ENCODE results near the gene BRINP2.
A peak's percentile ranks its signal among the peaks of the same experiment; 100 is the strongest.

The BRINP2 gene

DNA sequence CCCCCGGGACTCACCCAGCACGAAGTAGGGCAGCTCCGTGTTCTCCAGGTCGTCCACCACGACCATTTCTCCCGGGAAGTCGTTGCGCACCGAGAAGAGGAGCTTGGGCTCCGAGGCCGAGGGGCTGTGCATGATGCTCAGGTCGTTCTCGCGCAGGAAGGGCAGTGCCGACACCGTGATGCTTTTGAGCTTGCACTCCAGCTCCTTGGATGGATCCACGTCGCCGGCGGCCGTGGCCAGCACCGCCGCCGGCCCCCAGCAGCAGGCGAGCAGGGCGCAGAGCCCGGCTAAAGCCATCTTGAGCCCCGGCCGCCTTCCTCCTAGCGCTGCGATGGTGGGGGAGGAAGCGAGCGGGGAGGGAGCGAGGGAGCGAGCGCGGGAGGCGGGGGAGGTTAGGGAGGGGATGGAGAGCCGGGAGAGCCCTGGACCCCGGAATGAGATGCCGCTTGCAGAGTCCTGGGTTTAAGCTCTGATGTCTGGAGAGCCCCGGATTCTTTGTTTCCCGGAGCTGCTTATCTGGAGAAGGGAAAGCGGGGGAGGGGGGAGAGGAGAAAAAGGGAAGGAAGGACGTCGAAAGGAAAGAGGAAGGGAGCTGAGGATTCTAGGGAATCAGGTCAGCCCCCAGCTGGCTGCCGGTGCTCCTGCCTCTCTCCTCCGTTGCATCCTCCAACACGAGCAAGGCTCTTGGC is 6.2 kb upstream of the BRINP2 start, which contains the start of gene ASTN1:
Gene ASTN1, minus strand, starts transcription at position 333 of the 689 bp plus-strand sequence. Its CDS starts 36 bp downstream, at position 297.
- DNase-seq: peak in 34 of 56 donors; percentile 17 to 82 (median 42)

DNA sequence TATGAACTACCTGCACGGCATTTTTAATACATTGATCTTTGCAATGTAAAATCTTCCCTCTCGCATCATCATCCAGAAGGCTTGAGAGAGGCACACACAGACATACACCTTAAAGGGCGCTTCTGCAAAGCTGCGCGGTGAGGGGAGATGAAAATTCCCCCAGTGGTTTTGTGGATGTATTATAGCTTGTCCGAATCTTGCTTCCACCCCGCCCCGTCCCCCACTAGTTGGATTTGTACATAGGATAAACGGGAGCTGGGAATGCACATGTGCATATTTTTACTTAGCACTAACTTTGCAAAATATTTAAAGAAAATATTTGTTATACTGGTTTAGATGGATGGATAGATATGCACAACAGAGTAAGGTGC is 5.7 kb upstream of the BRINP2 start:
- peak in 2 of 56 donors; percentile 39 to 49 for DNase-seq

DNA sequence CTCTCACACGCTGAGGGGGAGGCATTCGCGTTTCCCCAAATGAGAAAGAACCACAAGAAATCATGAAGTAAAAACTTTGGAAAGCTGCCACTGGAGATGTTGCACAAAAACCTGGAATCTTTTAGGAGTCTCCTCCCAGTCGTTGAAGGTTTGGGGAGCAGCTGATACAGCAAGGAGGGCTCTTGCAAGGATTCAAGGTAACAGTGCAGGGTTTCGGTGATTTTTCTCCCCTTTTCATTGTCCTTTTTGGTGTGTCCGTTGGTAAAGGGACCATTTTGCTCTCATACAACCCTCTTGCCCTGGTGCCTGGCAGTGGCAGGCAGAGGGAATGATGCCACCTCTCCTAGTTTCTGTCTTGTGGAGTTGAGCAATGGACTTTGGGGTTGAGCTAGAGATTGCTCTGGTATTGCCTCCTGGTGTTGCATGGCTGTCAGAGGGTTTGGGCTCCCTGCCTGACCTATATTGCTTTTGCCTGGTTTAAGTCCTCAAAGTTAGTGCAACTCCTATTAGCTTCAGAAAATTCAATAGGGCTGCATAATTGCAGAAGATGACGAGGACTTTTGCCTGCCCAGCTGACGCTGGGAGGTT is 872 bp downstream of the BRINP2 start:
- peak in 1 of 56 donors; percentile 3 for DNase-seq

DNA sequence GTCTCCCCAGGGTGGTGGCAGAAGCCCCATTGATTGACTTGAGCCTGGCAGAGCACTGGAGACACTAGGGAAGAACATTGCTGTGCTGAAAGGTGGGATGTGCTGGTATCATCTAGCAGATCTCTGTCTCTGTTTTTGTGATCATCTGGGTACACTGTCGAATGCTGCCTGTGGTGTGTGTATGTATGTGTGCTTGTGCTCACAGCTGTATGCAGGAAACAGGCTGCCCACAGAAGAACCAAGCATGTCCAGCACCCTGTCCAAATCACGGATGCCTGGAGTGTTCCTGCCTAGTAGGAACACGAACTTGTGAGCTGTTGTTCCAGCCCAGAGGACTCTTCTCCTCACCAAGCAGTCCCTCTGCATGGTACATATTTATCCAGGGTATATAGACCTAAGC is 1.5 kb downstream of the BRINP2 start:
- peak in 2 of 56 donors; percentile 23 to 24 for DNase-seq

DNA sequence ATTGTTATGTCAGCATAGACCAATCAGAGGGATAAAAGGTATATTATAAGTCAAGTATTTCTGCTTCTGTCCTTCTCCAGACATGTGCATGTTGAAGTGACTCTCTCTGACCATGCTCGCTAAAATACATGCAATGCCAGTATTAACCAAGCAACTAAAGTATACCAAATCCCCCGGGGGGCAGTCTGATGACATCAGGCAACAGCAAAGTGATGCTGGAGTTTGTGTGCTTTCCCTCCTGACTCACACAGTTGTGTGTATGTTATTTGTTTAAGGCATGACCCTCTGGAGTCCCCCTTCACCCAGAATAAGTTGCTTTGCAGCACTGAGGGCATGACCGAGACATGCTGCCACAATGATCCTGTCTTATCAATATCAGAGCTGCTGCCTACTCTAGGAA is 2.1 kb downstream of the BRINP2 start:
- no peak for DNase-seq

DNA sequence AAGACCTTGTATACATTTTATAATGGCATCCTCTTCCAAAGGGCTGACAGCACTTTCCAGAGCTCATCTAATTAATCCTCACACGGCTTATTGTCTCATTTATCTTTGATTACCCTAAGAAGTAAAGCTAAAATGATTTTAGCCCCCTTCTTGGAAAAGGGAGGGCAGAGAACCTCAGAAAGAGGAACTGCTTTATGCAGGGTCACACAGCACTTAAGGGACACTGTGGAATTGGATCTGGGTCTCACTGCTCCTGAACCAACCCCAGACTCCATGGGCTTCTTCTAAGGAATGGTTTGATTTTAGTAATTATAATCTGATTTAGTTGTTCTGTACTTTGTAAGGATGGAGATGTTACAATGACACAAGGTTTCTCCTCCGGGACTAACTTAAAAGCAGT is 3.2 kb downstream of the BRINP2 start:
- no peak for DNase-seq

DNA sequence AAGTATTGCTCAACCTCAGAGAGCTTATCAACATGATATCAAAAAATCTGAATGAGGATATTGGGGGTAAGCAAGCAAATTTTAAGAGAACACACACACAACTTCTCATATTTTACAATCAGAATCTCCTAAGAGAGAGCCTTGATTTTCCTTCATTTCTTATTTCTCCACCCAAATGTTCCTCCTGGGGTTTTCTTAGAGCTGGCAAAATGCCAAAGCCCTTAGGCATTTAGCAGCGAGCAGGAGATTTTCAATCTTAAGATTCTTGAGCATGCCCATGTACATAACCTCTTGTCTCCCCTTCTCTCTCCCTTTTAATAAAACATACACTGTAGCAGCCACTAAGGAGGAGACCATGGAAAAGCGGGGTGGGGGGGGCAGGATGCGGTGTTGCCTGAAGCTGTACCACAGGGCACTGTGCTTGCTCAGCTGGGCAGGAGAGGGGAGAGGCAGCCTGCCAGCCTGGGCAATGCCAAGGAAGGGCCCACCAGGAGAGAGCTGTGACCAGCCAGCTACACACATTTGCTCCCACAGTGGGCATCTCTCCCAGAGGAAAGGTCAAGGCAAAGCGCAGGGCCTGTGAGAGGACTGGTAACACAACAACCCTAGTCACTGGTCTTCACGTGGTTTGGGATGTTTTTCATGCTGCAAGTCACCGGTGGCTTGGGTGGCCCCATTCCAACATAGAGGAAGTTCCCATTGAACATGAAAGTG is 4.3 kb downstream of the BRINP2 start:
- peak in 41 of 56 donors; percentile 9 to 81 (median 48) for DNase-seq

DNA sequence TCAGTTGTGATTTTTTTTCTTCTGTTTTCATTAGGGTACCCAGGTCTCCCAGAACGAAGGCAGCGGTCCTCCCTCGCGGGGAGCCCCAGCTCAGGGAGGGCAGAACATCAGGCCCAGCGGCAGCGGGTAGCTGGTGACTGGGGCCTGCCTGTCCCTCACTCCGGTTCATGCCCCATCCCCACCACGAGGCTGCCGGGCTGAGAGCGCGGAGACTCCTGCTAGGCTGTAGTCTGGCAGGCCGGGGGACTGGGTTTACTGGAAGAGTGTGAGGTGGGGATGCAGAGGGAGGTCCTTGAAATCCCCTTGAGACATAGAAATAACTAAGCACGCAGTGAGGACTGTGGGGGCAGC is 10.5 kb downstream of the BRINP2 start:
- peak in 7 of 56 donors; percentile 21 to 75 (median 55) for DNase-seq

DNA sequence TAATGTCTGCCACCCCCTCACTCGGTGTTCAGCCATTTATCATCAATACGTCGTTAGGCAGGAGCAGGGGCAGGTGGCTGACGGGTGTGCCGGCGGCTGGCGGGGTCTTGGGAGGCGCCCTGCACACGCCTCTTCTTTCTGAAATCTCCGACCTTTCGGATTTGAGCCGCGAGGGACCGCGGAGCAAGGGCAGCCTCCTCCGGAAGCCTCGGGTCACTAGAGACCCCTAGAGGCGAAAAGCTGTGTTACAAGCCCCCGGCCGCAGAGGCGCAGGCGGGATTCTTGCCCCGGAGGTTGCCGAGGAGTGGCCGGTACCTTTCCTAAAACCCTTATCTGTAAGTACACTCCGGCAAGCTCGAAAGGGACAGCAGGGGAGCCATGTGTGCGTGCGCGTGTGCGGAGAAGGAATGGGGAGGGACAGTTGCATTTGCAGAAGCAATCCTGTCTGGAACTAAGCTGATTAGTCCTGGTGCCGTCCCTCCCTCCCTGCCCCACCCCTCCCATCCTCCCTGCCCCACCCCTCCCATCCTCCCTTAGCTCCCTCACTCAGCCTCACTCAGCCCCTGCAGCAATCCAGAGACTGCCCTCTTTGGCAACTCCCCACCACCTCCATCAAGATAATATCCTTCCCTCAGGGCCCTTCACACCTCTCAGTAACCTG is 11.0 kb downstream of the BRINP2 start:
- peak in 48 of 56 donors; percentile 15 to 76 (median 51) for DNase-seq

DNA sequence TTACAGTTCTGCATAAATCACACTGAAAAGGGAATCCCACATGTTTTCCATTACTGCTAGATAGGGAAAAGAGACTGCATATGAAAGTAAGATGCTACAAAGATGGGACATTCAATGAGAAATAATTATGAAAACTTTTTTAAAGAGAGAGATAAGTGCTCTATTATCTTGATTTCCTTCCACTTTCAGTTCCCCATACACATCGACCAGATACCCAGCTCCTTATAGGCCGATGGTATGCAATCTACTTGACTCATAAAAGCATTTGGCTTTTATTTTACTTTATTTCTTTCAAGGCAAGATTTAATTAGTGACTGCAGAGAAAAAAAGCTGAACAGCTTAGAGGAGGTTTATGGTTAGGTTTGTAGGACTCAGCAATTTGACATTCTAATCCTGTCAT is 13.1 kb downstream of the BRINP2 start:
- no peak for DNase-seq

DNA sequence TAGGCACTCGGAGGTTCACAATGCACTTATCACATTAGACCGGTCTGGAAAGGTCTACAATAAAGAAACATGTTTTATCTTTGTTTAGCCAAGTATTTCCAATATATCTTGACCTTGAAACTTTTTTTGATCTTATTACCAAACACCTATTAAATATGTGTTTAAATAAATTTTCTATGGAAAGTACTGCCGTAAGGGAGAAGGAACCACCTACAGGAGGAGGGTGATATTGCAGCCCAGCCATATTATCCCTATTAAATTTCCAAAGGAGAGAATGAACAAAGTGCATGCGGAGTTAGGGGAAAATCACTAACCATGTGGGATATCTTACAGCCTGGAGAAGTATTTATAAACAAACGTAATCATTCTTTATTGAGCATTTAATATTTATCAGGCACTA is 14.5 kb downstream of the BRINP2 start:
- no peak for DNase-seq

DNA sequence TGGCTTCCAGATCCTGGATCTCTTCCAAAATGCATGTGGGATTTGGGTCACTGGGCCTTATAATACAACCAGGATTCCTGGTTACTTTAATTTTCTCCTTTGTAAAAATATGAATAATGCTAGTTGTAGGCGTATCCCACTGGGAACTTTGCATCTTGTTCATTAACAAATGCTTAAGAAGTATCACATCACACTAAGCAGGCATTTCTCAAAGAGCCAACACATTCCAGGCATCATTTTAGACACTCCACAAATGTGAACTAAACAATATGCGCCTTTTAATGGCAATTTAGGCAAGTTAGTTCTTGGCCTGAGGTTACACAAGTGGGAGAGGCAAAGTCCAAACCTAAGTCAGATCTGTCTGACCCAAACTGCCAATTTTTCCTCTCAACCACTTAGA is 15.9 kb downstream of the BRINP2 start:
- no peak for DNase-seq

DNA sequence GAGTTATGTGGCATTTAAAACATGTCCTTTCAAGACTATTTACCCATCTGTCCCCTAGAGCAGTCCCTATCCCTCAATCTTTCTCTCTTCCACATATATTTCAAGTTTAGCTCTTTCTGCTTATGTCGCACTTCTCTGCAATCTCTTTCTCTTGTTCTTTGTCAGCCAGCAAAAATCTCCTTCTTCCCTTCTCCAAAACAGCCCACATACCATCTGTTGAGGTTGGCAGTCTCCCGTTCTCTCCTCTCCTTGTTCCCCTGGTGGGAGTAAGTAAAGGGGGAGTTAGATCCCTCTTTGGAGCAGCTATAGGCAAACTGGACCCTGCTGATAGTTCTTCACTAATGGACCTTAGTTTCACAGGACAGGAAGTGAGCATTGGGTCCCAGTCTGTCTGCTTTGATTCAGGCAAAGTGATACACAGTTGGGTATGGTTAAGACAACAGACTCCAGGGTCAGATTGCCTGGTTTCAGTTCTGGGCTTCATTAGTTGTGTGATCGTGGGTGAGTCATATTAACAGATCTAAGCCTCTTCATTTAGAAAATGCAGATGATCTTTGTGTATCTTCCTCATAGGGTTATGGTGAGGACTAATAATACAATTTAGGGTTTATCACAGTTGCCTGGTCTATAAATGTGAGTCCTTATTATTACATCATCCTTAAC is 19.7 kb downstream of the BRINP2 start:
- peak in 3 of 56 donors; percentile 10 to 24 (median 22) for DNase-seq

DNA sequence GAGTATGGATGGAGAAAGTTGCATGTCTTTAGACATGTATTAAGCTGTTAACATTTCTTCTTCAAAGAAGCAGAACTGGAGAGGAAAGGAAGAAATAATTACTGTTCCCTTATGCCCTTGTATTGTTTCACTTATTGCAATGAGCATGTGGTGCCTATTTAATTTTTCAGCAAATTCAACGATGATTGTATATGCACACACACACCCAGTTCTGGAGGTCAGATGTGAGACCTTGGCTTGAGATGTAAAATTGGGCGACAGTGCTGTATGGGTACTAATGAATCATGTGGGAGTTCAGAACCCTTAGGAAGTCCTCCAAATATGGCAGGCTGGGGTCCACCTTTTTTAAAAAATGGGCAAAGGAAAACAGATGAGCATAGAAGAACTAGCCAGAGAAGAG is 27.5 kb downstream of the BRINP2 start:
- DNase-seq: no peak

DNA sequence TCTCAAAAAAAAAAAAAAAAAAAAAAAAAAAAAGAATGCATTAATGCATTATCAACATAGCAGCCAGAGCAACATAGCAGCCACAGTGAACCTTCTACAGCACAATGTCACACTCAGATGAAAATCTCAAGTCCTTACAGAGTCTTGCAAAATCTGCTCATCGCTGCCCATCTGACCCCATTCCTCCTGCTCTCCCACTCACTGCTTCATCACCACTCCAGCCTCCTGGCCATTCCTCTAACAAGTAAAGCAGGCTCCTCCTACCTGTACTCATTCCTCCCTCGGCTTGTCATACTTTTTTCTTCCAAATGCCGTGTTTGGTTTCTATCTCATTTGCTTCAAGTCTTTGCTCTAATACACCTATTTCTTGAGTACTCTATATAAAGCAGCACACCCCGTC is 29.5 kb downstream of the BRINP2 start:
- no peak for DNase-seq

DNA sequence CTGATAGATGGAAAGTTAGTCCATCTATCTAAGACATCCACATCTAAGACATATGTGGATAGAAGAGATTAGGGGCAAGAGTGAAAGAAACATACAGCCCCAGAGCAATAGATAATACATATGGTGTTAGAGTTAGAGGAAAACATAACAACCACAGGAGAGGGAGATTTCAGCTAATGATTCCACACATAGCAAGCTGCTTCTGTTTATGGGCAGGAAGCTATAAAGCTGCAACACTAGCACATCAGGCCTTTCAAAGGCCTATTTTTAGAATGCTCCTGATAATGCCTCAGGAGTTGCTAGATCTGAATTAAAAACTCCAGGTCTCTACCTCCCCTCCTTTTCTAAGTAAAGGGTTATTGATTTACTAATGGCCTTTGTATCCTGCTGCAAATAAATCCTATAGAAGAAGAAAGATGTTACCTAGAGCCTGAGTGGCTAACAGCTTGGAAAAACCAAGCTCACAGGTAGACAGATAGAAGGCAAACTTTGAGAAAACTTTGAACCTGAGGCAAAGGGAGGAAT is 36.1 kb downstream of the BRINP2 start:
- no peak for DNase-seq

DNA sequence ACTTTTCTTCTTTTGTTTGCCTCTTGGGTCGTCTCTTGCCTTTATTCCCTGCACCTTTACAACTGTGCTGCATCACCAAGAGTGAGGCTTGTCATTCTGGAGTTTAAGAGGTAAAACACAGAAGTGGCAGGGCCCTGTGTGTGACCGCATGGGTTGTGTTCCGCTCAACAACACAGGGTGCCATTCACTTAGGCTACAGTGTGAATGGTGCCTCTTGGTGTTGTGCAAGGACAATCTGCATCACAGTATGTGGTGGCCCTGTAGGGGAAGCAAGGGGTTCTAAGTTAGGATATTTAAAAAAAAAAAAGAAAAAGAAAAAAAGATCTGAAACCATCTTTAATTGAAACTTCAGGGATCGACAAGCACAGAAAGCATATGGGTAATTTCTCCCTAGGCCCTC is 38.2 kb downstream of the BRINP2 start:
- DNase-seq: no peak

DNA sequence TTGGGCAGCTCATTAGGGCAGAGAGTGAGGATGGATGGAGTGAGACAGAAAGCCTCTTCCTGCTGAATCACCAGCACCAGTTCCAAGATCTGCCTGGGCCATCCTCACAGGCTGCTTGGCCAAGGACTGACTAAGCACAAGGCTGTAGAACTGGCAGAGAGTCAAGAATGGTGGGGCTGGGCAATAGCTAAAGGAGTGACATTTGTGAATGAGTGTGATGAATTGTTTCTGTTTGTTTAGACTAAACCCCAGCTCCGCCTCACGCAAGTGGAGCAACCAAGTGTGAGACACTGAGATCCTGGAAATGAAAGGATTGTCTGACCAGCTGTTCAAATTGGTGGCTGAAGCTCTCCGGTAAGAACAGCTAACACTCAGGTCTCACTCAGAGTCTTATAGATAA is 38.6 kb downstream of the BRINP2 start:
- DNase-seq: peak in 45 of 56 donors; percentile 6 to 91 (median 49)

DNA sequence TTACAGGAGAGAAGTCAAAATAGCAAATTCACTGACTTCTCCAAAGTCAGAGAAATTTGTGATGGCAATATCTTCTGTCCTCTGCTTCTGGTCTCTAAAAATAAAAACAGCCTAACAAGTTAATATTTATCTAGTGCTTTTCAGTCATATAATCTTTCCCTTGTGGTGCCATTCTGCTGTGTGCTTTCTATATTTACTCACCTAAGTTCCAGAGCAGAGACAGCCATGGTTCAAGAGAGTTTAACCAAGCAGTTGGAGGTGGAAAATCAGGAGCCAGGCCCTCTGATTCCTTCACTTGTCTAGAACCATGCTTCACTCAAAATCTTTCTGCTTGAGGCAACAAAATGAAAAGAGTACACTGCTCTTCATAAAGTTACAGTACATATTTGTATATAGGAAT is 39.3 kb downstream of the BRINP2 start:
- DNase-seq: no peak

DNA sequence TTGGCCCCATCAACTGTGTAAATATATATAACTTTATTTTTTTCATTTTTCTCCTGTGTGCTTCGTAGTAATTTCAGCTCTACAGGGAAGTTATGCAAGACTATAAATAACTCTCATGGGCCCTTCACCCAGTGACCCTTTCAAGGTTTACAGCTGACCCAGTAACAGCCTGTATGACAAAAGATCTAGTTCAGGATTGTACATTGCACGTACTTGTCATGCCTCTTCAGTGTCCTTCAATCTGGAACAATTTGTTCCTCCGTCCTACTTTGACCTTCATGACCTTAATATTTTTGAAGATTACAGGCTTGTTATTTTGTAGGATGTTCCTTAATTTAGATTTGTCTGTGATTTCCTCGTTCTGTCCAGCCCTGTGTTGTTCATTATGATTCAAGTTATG is 40.5 kb downstream of the BRINP2 start:
- DNase-seq: no peak

DNA sequence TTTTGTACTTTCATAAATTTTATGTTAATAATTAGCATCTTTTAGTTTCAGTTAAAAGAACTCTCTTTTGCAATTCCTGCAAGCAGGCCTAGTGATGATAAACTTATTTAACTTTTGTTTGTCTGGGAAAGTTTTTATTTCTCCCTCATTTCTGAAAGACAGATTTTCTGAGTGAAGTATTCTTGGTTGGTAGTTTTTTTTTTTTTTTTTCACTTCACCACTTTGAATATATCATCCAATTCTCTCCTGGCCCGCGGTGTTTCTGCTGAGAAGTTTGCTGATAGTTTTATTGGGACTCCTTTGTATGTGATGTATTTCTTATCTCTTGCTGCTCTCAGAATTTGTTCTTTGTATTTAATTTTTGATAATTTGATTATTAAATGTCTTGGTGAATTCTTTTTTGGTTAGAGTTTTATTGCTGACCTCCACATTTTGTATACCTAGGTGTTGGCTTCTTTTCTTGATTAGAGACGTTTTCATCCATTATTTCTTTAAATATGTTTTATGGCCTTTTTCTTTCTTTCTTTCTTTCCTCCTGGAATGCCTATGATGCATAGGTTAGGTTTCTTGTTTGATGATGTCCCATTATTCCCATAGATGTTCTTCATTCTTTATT is 45.9 kb downstream of the BRINP2 start:
- no peak for DNase-seq

Measured in amygdala (tissue), 56 donors.